ENCODE measurements around the gene BID.

GRCh38 chr22:17703811-17704210 is 70.5 kb downstream of the BID start:
- TF ChIP-seq SIN3A (IDR thresholded peaks at IDR 0.05; ENCODE audit: borderline replicate concordance, insufficient read depth, low read depth, low read length) (no peak), CTCF (IDR thresholded peaks at IDR 0.05) (no peak), REST (IDR thresholded peaks at IDR 0.05; ENCODE audit: insufficient read depth in 1 of 2, low read depth in 2 of 2, low read length in 1 of 2) (no peak)
